ENCODE measurements around the gene PACC1.
"Not testable (repeated sequence)": the region's sequence is repeated elsewhere in the genome, so short reads cannot be mapped to it uniquely, and the experiment has no call there.

Gene PACC1

DNA sequence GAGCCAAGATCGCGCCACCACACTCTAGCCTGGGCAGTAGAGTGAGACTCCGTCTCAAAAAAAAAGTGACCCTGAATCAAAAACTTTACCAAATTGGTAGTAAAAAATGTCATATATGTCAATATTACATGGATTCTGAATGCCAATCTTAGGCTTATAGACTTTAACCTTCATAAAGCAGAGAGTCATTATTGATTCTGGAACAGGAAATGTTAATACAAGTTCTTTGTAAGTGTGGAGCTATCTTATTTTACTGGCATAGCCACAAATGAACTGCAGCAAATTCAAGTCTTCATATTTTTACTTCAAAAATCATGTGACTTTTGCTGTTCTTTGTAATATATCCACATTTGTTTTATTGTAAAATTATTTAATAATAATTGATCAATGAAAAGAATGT, 88.1 kb downstream of the PACC1 start:
- DNase-seq (ENCODE audit: low read depth), result no peak

- DNase-seq (ENCODE audit: low read depth), result no peak
These were observed 91.6 kb downstream of the PACC1 start for GRCh38 chr1:212323066-212323465.

DNA sequence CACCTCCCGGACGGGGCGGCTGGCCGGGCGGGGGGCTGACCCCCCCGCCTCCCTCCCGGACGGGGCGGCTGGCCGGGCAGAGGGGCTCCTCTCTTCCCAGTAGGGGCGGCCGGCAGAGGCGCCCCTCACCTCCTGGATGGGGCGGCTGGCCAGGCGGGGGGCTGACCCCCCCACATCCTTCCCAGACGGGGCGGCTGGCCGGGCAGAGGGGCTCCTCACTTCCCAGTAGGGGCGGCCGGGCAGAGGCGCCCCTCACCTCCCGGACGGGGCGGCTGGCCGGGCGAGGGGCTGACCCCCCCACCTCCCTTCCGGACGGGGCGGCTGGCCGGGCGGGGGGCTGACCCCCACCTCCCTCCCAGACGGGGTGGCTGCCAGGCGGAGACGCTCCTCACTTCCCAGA, 93.7 kb downstream of the PACC1 start:
- not testable (repeated sequence) for DNase-seq (ENCODE audit: low read depth)

DNA sequence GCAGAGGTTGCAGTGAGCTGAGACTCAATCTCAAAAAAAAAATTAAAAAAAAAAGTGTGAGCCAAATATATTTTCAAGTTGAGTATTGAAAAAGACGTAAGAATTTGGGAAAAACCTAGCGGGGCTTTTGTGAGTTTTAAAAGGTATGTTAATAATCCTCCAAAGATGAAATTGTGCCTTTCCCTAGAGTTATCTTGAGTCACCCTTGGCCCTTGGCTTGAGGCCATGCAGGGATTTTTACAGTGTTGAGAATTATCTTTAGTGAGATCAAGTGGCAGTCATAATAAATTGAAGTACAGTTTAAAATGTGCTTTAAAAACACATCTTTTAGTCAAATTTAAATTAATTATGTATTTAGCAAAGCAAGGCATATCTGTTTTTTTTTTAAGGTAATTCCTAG, 96.8 kb downstream of the PACC1 start:
- DNase-seq (ENCODE audit: low read depth), result no peak

DNA sequence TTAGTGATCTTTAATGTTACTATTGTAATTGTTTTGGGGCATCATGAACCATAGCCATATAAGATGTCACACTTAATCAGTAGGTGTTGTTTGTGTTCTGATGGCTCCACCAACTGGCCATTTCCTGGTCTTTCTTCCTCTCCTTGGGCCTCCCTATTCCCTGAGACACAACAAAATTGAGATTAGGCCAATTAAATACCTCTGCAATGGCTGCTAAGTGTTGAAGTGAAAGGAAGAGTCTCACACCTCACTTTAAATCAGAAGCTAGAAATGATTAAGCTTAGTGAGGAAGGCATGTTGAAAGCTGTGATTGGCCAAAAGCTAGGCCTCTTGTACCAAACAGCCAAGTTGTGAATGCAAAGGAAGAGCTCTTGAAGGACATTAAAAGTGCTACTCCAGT, 98.8 kb downstream of the PACC1 start:
- DNase-seq (ENCODE audit: low read depth), result no peak

DNA sequence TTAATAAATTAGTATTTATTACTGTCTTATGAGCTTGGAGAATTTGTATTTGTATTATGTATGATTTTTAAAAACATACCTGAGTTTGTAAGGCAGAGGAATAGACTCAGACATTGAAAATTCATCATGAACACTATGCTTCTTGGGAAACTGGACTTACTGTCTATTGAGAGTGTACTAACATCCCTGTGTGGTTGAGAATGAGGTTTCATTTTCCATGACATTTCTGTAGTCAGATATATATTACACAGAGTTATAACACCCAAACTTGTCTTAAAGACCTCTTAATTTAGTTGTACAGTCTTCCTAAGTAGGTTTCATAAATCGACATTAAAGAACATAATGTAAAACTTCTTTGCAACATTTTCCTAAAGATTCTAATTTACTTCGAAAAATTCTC, 99.5 kb downstream of the PACC1 start:
- DNase-seq (ENCODE audit: low read depth), result no peak

Data from GM04504 (cell line).